NCI-H2227 (cell line): Measurements from ENCODE around the gene HBS1L.

Experiments used
- DNase-seq: peaks from one replicate; lab custom pipeline; 2025; ENCODE audit not compliant: unreplicated experiment; lab: John Stamatoyannopoulos, UW

HBS1L gene

GRCh38 chr6:135037541-135037940 is 17.1 kb downstream of the HBS1L start:
- DNase-seq: no peak

GRCh38 chr6:135036731-135037420 is 17.7 kb downstream of the HBS1L start:
- no peak for DNase-seq

- DNase-seq: no peak
These were observed 21.4 kb downstream of the HBS1L start for GRCh38 chr6:135033238-135033637.

DNA sequence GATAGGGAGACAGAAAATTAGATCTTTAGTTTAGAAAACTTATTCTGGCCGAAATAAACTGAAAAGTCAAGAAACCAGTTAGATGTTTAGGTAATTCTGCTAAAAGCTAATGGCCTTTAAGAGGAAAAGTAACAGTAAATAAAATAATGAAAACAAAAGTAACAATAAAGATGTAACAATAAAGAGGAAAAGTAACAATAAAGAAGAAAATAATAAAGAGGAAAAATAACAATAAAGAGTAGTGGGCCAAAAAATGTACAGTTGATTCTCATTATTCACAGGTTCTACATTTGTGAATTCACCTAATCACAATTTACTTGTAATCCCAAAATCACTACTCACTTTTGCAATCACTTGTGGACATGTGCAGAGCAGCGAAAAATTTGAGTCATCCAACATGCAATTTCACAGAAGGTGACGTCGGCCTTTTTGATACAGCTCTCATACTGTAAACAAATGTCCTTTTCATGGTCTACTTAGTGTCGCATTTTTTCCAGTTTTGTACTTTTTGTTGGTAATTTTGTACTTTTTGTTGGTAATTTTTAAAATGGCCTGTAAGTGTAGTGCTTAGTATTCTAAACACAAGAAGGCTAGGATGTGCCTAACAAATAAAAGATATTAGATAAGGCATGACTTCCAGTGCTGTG is 24.0 kb downstream of the HBS1L start:
- DNase-seq: no peak

DNA sequence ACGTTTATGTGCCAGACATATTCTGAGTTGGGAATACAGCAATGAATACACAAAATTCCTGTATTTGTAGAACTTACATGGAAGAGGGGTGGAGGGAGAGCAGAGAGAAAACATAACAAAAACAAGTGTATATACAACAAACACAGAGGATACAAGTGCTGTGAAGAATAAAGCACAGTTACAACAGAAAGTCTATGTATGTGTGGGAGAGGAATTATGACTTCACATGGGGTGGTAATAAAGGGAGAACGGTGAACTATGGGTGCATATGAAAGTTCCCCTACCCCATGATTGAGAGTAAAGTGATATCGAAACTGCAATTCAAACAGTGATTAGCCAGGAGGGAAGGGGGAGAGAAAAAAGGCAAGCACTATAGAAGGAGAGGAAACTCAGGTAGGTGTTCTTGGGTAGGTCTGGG is 24.6 kb downstream of the HBS1L start:
- DNase-seq: no peak

DNA sequence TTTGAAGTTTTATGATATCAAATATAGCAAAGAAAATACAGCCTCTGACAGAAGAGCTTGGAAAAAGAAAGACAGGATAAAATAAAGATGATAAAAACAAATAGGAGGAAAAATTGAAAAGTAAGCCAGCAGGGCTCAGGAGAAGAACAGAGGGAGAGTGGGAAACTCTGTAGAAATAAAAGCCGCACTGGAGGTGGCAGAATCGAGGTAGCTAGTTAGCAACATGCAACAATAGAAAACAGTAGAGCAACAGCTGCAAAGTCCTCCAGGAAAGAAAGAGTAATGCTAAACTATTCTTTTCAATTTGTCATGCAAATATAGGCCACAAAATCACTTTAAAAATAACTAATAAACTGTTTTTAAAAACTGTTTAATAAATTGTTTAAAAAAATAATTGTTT is 28.8 kb downstream of the HBS1L start:
- DNase-seq: no peak

DNA sequence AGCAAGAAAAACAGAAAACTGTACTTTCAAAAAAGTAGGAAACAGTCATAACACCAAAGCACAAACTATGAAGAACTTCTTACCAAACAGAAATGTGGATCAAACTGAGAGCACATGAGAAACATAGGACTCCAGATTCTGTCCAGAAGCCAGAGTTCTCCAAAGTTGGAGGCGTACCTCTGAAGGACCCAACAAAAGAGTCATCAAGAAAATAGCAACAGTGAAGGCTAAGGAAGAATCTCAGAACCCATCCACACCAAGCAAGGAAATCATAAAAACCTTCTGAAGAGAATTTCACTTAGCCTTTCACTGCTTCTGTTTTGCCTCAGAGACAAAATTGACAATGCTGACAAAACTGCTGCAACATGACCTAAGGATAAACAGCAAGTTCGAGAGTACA is 29.4 kb downstream of the HBS1L start:
- DNase-seq: no peak

- no peak for DNase-seq
These were observed 32.4 kb downstream of the HBS1L start for GRCh38 chr6:135022050-135022697.

DNA sequence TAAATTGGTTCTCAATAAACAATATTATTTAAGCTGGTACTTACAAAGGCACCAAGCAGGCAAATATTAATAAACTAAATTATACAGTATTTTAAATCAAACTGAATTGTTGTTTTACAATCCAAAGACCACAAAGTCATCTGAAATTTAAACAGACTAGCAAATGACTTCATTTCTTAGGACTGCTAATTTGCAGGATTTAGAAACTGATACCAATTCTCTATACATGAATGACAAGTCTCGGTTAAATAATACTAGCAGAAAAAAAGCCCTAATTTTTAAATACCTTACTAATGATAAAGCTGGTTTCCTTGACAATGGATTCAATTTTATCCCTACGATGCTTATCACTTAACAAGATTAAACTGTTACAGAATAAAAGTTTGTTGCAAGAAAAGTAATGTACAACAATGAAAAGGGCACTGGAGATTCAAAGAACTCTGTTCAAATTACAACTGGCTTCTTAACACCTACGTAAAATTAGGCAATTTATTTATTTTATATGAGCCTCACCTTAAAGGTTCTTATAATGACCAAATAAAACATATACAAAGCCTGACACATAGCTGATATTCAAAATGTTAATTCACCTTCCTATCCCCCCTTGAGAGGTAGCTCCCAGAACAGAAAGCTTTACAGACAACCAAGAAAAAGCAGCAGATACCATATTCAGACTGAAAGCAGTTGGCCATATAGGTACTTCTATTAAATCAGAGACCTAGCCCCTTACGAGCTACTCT is 33.1 kb downstream of the HBS1L start:
- DNase-seq: no peak

GRCh38 chr6:135018941-135019340 is 35.7 kb downstream of the HBS1L start:
- no peak for DNase-seq

GRCh38 chr6:135018052-135018451 is 36.6 kb downstream of the HBS1L start:
- DNase-seq: no peak

DNA sequence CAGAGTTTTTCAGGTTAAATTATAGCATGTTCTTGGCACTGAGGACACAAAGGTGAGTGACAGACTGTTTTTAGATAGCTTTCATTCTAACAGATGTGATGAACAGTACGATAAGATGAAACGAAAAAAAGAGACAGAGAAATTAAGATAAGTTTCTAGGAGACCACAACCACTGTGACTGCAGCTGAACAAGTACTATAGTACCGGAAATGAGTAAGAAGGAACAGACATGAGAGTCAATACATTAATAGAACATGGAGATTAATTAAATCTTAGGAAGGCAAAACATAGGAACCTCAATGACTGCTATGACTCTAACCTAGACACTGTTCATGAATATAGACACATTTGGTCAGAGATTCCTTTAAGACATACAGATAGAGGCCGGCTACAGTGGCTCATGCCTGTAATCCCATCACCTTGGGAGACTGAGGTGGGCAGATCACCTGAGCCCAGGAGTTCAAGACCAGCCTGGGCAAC is 40.2 kb downstream of the HBS1L start:
- no peak for DNase-seq

- no peak for DNase-seq
These were observed 41.4 kb downstream of the HBS1L start for GRCh38 chr6:135013211-135013610.

GRCh38 chr6:135012764-135013163 is 41.9 kb downstream of the HBS1L start:
- DNase-seq: no peak

DNA sequence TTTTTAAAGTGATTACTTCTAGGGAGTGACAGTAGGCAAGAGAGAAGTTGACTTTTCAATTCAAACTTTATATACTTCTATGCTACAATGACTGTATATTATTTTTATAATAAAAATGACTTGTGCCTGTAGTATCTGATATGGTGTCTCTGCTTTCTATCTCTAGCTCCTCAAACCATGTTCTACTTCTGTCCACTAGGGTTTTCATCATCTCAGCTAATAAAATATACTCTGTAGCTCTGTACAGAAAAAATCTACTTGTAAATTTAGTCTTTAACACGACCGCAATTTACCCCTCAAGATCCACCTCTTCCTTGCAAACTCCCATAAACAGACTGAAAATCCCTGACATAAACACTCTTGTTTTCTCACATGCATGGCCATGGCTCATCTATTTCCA is 42.3 kb downstream of the HBS1L start:
- no peak for DNase-seq

DNA sequence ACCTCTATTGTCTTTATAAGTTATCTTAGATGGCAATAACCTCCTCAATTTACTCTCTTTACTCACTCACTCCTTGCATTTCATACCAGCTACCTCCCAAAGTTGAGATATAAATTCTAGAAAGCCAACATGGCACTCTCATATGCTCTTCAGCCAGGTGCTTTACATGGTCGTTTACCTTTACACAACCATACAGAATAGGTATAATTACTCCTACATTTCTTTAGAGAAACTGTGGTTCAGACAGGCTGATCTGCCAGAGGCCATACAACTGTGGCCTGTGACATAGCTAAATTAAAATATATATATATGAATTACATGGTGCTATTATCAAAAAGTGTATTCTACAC is 45.7 kb downstream of the HBS1L start:
- no peak for DNase-seq

- DNase-seq: no peak
These were observed 46.3 kb downstream of the HBS1L start for GRCh38 chr6:135008072-135008940.

- no peak for DNase-seq
These were observed 48.2 kb downstream of the HBS1L start for GRCh38 chr6:135006386-135006914.

DNA sequence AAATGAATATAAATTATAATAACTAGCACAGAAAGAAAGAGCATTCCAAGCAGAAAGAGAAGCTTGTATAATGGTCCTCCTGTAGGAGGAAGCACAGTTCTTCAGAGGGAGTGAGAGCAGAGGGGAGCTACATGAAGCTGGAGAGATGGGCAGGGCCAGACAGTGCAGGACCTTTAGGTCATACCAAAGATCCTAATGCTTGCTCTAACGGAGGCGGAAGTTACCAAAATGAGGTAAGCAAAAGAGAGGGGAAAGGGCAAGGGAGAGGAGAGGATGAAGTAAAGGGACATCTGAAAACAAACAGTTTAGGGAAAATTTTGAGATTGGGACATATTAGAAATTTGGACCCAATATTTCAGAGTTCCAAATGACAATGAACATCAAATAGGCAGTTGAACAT is 50.2 kb downstream of the HBS1L start:
- DNase-seq: no peak

DNA sequence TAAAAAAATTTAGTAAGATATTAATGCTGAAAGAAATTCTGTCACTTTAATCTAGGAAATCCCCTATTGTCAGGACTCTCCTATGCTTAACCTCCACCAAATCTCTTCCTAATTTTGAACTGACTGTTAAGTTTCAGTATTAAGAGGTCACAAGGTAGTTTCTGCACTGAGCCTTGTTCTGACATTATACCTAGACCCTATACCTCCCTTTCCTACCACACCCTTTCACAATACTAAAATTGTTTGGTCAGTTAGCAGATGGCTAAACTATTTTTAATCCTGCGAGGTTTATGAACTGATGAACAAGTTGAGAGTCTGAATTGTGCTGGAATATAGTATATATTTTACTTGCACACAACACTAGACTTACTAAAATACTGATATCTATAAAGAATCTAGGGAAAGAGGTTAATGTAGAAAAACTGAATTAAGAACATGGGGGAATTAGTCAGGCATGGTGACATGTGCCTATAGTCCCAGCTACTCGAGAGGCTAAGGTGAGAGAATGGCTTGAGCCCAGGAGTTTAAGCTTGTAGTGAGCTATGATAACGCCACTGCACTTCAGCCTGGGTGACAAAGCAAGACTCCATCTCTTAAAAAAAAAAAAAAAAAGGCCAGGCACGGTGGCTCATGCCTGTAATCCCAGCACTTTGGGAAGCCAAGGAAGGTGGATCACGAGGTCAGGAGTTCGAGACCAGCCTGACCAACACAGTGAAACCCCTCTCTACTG is 51.5 kb downstream of the HBS1L start:
- no peak for DNase-seq
